ENCODE measurements around the gene NOTCH4.

DNA sequence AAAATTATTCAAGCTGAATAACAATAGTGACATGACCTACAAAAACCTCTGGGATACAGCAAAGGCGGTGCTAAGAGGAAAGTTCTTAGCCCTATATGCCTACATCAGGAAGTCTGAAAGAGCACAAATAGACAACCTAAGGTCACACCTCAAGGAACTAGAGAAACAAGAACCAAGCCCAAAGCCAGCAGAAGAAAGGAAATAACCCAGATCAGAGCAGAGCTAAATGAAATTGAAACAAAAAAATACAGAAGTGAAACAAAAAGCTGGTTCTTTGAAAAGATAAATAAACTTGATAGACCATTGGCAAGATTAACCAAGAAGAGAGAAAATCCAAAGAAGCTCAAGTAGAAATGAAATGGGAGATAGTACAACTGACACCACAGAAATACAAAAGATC, 47.6 kb upstream of the NOTCH4 start:
- no peak for TF ChIP-seq TCF12 (IDR thresholded peaks at IDR 0.05; ENCODE audit: low read depth)
- no peak for TF ChIP-seq CEBPB (IDR thresholded peaks at IDR 0.05)
- TF ChIP-seq, protein P1, sequence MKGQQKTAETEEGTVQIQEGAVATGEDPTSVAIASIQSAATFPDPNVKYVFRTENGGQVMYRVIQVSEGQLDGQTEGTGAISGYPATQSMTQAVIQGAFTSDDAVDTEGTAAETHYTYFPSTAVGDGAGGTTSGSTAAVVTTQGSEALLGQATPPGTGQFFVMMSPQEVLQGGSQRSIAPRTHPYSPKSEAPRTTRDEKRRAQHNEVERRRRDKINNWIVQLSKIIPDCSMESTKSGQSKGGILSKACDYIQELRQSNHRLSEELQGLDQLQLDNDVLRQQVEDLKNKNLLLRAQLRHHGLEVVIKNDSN (IDR thresholded peaks at IDR 0.05) = no peak
- TF ChIP-seq TAF1 (IDR thresholded peaks at IDR 0.05; ENCODE audit: low read depth) = no peak
- no peak for TF ChIP-seq NFIC (IDR thresholded peaks at IDR 0.05)
- no peak for TF ChIP-seq EP300 (IDR thresholded peaks at IDR 0.05; ENCODE audit: borderline replicate concordance)
- TF ChIP-seq, protein P2, sequence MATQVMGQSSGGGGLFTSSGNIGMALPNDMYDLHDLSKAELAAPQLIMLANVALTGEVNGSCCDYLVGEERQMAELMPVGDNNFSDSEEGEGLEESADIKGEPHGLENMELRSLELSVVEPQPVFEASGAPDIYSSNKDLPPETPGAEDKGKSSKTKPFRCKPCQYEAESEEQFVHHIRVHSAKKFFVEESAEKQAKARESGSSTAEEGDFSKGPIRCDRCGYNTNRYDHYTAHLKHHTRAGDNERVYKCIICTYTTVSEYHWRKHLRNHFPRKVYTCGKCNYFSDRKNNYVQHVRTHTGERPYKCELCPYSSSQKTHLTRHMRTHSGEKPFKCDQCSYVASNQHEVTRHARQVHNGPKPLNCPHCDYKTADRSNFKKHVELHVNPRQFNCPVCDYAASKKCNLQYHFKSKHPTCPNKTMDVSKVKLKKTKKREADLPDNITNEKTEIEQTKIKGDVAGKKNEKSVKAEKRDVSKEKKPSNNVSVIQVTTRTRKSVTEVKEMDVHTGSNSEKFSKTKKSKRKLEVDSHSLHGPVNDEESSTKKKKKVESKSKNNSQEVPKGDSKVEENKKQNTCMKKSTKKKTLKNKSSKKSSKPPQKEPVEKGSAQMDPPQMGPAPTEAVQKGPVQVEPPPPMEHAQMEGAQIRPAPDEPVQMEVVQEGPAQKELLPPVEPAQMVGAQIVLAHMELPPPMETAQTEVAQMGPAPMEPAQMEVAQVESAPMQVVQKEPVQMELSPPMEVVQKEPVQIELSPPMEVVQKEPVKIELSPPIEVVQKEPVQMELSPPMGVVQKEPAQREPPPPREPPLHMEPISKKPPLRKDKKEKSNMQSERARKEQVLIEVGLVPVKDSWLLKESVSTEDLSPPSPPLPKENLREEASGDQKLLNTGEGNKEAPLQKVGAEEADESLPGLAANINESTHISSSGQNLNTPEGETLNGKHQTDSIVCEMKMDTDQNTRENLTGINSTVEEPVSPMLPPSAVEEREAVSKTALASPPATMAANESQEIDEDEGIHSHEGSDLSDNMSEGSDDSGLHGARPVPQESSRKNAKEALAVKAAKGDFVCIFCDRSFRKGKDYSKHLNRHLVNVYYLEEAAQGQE (IDR thresholded peaks at IDR 0.05; ENCODE audit: low read depth) = no peak
- TF ChIP-seq EGR1 (IDR thresholded peaks at IDR 0.05) = no peak
- TF ChIP-seq CREB1 (IDR thresholded peaks at IDR 0.05; ENCODE audit: low read depth) = no peak
- no peak for TF ChIP-seq FOXM1 (IDR thresholded peaks at IDR 0.05; ENCODE audit: borderline replicate concordance, low read depth)
- TF ChIP-seq, protein P3, sequence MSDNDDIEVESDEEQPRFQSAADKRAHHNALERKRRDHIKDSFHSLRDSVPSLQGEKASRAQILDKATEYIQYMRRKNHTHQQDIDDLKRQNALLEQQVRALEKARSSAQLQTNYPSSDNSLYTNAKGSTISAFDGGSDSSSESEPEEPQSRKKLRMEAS (IDR thresholded peaks at IDR 0.05) = no peak
- TF ChIP-seq ZBTB7A (IDR thresholded peaks at IDR 0.05; ENCODE audit: low read depth) = no peak
